ENCODE data around the gene PIK3IP1. TPM values are rescaled to one million over a fixed set of nuclear protein-coding genes. Genes with fewer than 3 reads are reported as not detected.

The PIK3IP1 gene
- total and polyA plus RNA-seq, 2 donors (not counting 3 experiments of a cell fraction or from before 2014, with no cell fraction given), result 7.7 to 13.2 TPM

- Histone ChIP-seq H2AFZ (ENCODE audit: low read depth, low read length) (no peak overlapping the region), H3K79me2 (ENCODE audit: control insufficient read depth, insufficient read depth, low read length) (peaks cover 8% of the 10 kb centered on the region), H4K20me1 (replicated peaks; ENCODE audit: control insufficient read depth, extremely low read depth, insufficient read depth, low read length) (no peaks in the 10 kb centered on the region), H3K4me3 (replicated peaks in 1 of 3; ENCODE audit: insufficient read depth in 1 of 3, low read depth in 1 of 3, low read length in 3 of 3) (no peak overlapping the region), H3K36me3 (ENCODE audit: control insufficient read depth in 2 of 2, extremely low read depth in 1 of 2, insufficient read depth in 2 of 2, low read length in 2 of 2) (peaks cover 10 to 34% of the 10 kb centered on the region in 2 experiments), H3K9me3 (replicated peaks; ENCODE audit: control insufficient read depth, insufficient read depth, low read length) (no peaks in the 10 kb centered on the region), H3K27me3 (ENCODE audit: control insufficient read depth in 2 of 2, insufficient read depth in 2 of 2, low read length in 2 of 2) (no peaks in the 10 kb centered on the region), H3K4me1 (ENCODE audit: control insufficient read depth, extremely low read depth, insufficient read depth, low read length) (no peaks in the 10 kb centered on the region), H3K4me2 (ENCODE audit: insufficient read depth, low read length) (no peak overlapping the region), H3K9me1 (replicated peaks; ENCODE audit: control insufficient read depth, extremely low read depth, insufficient read depth, low read length) (no peaks in the 10 kb centered on the region), H3K27ac (ENCODE audit: insufficient read depth, low read depth, low read length) (no peak overlapping the region), H3K9ac (replicated peaks; ENCODE audit: extremely low read depth, insufficient read depth, low read length) (no peak overlapping the region)
- ChIA-PET CTCF (interaction anchor here (4.2 kb wide), 1 partner anchor 12 kb away, joined by 40 read pairs; no protein-coding TSS in a partner anchor), POLR2A (no interaction called here)
- TF ChIP-seq MAX (IDR thresholded peaks at IDR 0.05; ENCODE audit: insufficient read depth, insufficient read length), result no peak
- no peak for TF ChIP-seq MYC (IDR thresholded peaks at IDR 0.05; ENCODE audit: low read depth, low read length)
- no peak for TF ChIP-seq JUN (IDR thresholded peaks at IDR 0.05; ENCODE audit: borderline replicate concordance, insufficient read depth, insufficient read length, low read depth)
- TF ChIP-seq CTCF (IDR thresholded peaks at IDR 0.05; ENCODE audit: extremely low read depth in 1 of 2, insufficient read depth in 1 of 2, low read depth in 1 of 2, low read length in 2 of 2), result no peak
- no peak for TF ChIP-seq POLR2AphosphoS5 (IDR thresholded peaks at IDR 0.05; ENCODE audit: insufficient read depth, low read depth, low read length)
- no peak for TF ChIP-seq POLR2A (IDR thresholded peaks at IDR 0.05; ENCODE audit: low read depth, low read length)
- TF ChIP-seq EZH2 (IDR thresholded peaks at IDR 0.05; ENCODE audit: borderline replicate concordance, low read depth, low read length, severe bottlenecking), result no peak
- no peak for TF ChIP-seq FOS (IDR thresholded peaks at IDR 0.05; ENCODE audit: borderline replicate concordance, insufficient read depth, low read length)
- TF ChIP-seq GATA2 (IDR thresholded peaks at IDR 0.05; ENCODE audit: insufficient read depth, insufficient read length, low read depth, low read length), result no peak
- DNase-seq (ENCODE audit: low read depth, low spot score) (no peak), FAIRE-seq (no peak)
- BruUV-seq (replicated peaks), result no TSS peak
- dilution Hi-C loops (cut with MboI; ENCODE audit: extremely low pct_ligation_motif_present, low sequenced_read_pairs) (no loop called here), intact Hi-C loops (cut with micrococcal nuclease) (no loop called here)
Measured at GRCh38 chr22:31260474-31260856, 31.8 kb downstream of the PIK3IP1 start.
